Erythroblast (primary cell): Measurements from ENCODE around the gene ACTR8.

ENCODE experiments used
- DNase-seq, 2 experiments: peaks; one replicate each; lab custom pipeline; 2025; lab: John Stamatoyannopoulos, UW
- GATA1 ChIP-seq: IDR thresholded peaks from 2 replicates; pipeline ENCODE4 v1.6.1; 2011; ENCODE audit warnings: low read depth, mild to moderate bottlenecking, control low read depth, low read length, moderate library complexity
- POLR2A ChIP-seq: IDR thresholded peaks from 2 replicates; pipeline ENCODE4 v1.6.1; 2011; ENCODE audit warnings: mild to moderate bottlenecking, low read length

Gene ACTR8

DNA sequence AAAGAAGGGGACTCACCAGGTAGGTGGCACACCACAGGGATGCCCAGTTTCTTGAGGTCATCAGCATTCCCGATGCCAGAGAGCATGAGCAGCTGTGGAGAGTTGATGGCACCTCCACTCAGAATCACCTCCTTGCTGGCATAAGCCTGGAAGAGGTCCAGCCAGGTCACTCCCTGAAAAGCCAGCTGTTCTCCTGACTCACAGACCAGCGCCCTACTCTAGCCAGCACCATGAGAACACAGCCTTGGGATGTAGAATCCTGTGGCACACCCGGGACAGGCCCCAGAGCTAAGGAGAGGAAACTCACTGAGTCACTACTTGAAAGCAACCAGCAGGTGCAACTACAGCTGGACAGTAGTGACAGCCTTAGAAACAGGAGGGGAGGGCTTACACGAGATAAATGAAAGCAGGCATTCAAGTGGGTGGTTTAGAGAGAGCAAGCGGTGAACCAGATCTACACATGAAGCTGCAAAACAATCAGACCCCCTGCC, 60.3 kb downstream of the ACTR8 start:
- TF ChIP-seq GATA1 = no peak
- TF ChIP-seq POLR2A = no peak
- DNase-seq = no peak

DNA sequence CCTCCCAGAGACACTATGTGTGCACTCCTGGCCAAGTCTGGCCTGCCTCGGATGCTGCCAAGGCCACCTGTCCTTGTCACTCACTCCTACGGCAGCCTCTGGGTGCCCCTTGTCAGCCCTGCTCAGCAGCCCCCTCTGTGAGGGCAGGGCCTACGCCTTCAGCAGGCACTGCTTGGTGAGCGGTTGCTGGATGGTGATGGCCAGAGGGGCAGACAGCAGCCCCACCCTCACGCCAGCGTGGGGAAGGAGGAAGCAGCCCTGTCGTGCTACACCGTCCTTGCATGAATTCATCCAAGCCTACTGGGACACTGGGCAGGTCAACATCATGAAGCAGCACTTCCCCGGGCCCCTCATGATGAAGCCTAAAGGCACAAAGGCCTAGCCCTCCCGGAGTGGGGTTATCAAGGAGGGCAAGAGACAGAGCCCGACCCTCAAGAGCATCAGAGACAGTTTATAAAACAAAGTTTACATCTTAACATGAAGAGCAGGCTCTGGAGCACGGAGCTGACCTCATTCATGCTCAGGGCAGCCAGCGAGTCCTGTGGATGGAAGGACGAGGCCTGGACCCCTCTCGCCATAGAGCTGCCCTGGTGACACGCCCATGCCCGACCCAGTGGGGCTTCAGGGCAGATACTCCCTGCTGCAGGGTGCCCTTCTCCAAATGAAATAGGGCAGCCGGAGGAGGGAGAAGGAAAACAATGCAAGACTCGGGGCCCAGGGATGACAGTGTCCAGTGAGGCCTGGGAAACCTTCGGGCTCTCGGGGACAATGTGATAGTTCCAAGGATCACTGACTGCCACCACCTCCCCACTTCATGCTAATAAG, 61.0 kb downstream of the ACTR8 start:
- TF ChIP-seq POLR2A (no peak), GATA1 (no peak)
- no peak for DNase-seq

DNA sequence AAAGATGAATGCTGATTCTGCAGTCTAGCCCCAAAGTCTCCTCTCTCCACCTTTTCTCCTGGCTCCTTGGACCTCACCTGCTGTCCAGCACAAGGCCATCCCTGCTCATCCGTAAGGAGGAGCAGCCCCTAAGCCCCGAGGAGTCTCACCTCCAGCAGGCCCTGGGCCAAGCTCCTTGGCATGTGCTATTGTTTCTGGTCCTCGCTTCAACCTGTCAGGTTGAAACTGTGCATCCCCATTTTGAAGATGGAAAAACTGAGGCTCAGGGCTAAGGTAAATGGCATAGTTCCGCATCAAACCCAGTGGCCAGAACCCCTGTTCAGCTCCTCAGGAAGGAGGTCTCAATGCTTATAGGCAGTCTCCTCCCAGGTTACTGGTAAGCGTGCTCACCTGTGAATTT, 61.9 kb downstream of the ACTR8 start:
- TF ChIP-seq GATA1 = no peak
- no peak for TF ChIP-seq POLR2A
- no peak for DNase-seq

- TF ChIP-seq POLR2A (no peak), GATA1 (no peak)
- DNase-seq = no peak
Measured at GRCh38 chr3:53819163-53819868, 62.6 kb downstream of the ACTR8 start.

- TF ChIP-seq GATA1 (no peak), POLR2A (no peak)
- no peak for DNase-seq
Measured at GRCh38 chr3:53818221-53819162, 63.5 kb downstream of the ACTR8 start.

- TF ChIP-seq GATA1 (no peak), POLR2A (no peak)
- DNase-seq = no peak
Measured at GRCh38 chr3:53817809-53818208, 64.1 kb downstream of the ACTR8 start.

DNA sequence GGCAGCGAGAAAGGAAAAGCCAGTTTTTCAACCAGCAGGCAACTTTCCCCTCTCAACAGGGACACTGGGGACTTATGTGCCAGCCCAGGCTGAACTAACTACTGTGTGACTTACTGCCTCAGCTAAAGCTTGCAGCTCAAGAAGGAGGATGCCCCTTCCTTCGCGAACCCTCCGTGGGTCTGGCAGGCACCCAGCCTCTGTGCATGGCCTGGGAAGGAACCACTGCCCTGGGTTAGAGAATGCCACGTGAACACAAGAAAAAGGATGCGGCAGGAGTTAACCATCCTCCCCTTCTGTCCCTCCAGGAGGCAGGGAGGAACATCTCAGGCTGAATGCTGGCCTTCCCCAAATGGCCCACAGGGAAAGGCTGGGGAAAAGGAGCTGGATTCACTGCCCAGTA, 64.7 kb downstream of the ACTR8 start:
- DNase-seq = no peak
- TF ChIP-seq POLR2A = no peak
- TF ChIP-seq GATA1 = no peak
